ENCODE data around the gene TBC1D8. TPM values are rescaled to one million over a fixed set of nuclear protein-coding genes. Genes with fewer than 3 reads are reported as not detected.

TBC1D8 gene
- total and polyA plus RNA-seq, 2 of the 8 experiments (the other 6 are each of a cell fraction or from before 2014, with no cell fraction given) = 20.8 to 21.8 TPM

GRCh38 chr2:101116348-101116747 lies 34.8 kb downstream of the TBC1D8 start:
- no peak for TF ChIP-seq EGR1 (IDR thresholded peaks at IDR 0.05; ENCODE audit: borderline replicate concordance, low read depth, low read length)
- TF ChIP-seq YY1 (IDR thresholded peaks at IDR 0.05; ENCODE audit: low read depth, low read length) = no peak
- no peak for TF ChIP-seq TAF7 (optimal IDR thresholded peaks at IDR 0.05; ENCODE audit: borderline replicate concordance, low read depth, low read length)
- no peak for TF ChIP-seq KDM4A (IDR thresholded peaks at IDR 0.05; ENCODE audit: low read depth, low read length, severe bottlenecking)
- TF ChIP-seq MAFK (IDR thresholded peaks at IDR 0.05; ENCODE audit: low read depth, low read length) = no peak
- TF ChIP-seq BCL11A (IDR thresholded peaks at IDR 0.05; ENCODE audit: low read depth in 2 of 2, low read length in 2 of 2) = no peak
- no peak for TF ChIP-seq TEAD4 (IDR thresholded peaks at IDR 0.05; ENCODE audit: low read depth, low read length)
- TF ChIP-seq ZNF274 (IDR thresholded peaks at IDR 0.05; ENCODE audit: borderline replicate concordance, extremely low read depth, low read length) = no peak
- no peak for TF ChIP-seq CHD1 (IDR thresholded peaks at IDR 0.05; ENCODE audit: low read depth, low read length)
- no peak for TF ChIP-seq SRF (IDR thresholded peaks at IDR 0.05; ENCODE audit: low read depth, low read length)
- no peak for TF ChIP-seq MAX (IDR thresholded peaks at IDR 0.05)
- TF ChIP-seq NRF1 (IDR thresholded peaks at IDR 0.05; ENCODE audit: low read depth, low read length) = no peak
- TF ChIP-seq RFX5 (IDR thresholded peaks at IDR 0.05; ENCODE audit: borderline replicate concordance, low read depth, low read length) = no peak
- H3K4me2 ChIP-seq (ENCODE audit: insufficient read depth in 1 of 2, low read depth in 2 of 2, low read length in 2 of 2) = no peak overlapping the region
- H4K91ac ChIP-seq (replicated peaks; ENCODE audit: insufficient read length, low read length) = no peak overlapping the region
- no peak overlapping the region for H2BK120ac ChIP-seq (replicated peaks; ENCODE audit: low read depth, low read length)
- peaks cover 0 to 52% of the 10 kb centered on the region in 2 experiments; a peak in 3 of 4 replicates for H3K79me2 ChIP-seq (ENCODE audit: control insufficient read depth in 1 of 2, insufficient read depth in 2 of 2, low read length in 2 of 2)
- FAIRE-seq = no peak
- H3K56ac ChIP-seq (replicated peaks; ENCODE audit: insufficient read length, low read depth, low read length) = no peak overlapping the region
- peaks cover 8% of the 10 kb centered on the region for H3K79me1 ChIP-seq (ENCODE audit: low read depth, low read length)
- 84% methylated on average over 4 of the region's 4 CpGs; no CpG with 5 or more reads in 1 of the 2 experiments for WGBS, 2 experiments (ENCODE audit: extremely low coverage in 1 of 2, insufficient coverage in 1 of 2, insufficient read length in 1 of 2, insufficient replicate concordance in 2 of 2, low coverage in 1 of 2, low lambda C conversion rate in 2 of 2, missing lambda C conversion rate in 1 of 2)
- ChIA-PET CTCF (ENCODE audit: partially characterized antibody) (interaction anchor here (1.3 kb wide), 1 partner anchor 11 kb away, joined by 3 read pairs; no protein-coding TSS in a partner anchor), POLR2A (ENCODE audit: partially characterized antibody) (no interaction called here)
- 0 out of 2 replicates have a peak overlapping the region, but pooled peaks have one; percentile 19 for H2BK20ac ChIP-seq (ENCODE audit: low read length)
- H3K23me2 ChIP-seq (ENCODE audit: low read depth, low read length) = no peaks in the 10 kb centered on the region
- H3K9me3 ChIP-seq (ENCODE audit: insufficient read depth in 2 of 2, low read depth in 1 of 2, low read length in 1 of 2) = no peaks in the 10 kb centered on the region
- H4K20me1 ChIP-seq (replicated peaks in 1 of 2; ENCODE audit: control insufficient read depth in 1 of 2, insufficient read depth in 2 of 2, low read length in 2 of 2) = peaks cover 0 to 2% of the 10 kb centered on the region in 2 experiments
- H3K4me3 ChIP-seq (ENCODE audit: extremely low read depth in 1 of 4, insufficient read depth in 2 of 4, low read depth in 3 of 4, low read length in 4 of 4) = no peak overlapping the region
- H3K9ac ChIP-seq (replicated peaks in 1 of 4; ENCODE audit: extremely low read depth in 1 of 4, low read depth in 3 of 4, low read length in 3 of 4) = no peak overlapping the region
- no peak overlapping the region for H4K8ac ChIP-seq (ENCODE audit: extremely low read depth, insufficient read depth, low read length)
- H2BK15ac ChIP-seq (ENCODE audit: low read length) = peak overlapping the region; percentile 54; the same call in 1 of the 2 replicates
- no peaks in the 10 kb centered on the region for H3K27me3 ChIP-seq (replicated peaks in 1 of 4; ENCODE audit: control insufficient read depth in 3 of 4, extremely low read depth in 1 of 4, insufficient read depth in 3 of 4, low read length in 3 of 4)
- no peak overlapping the region for H3K27ac ChIP-seq (ENCODE audit: low read depth, low read length)
- H3K23ac ChIP-seq (ENCODE audit: insufficient read length) = no peak overlapping the region
- DNase-seq (ENCODE audit: low read depth in 1 of 2, low spot score in 2 of 2) = no peak
- H2AK5ac ChIP-seq (ENCODE audit: low read depth, low read length) = no peak overlapping the region; the same call in 1 of the 2 replicates
- no peaks in the 10 kb centered on the region for H3K36me3 ChIP-seq (ENCODE audit: control insufficient read depth in 2 of 4, insufficient read depth in 4 of 4, low read length in 3 of 4)
- peaks cover 11 to 22% (median 18%) of the 10 kb centered on the region in 4 experiments for H3K4me1 ChIP-seq (replicated peaks in 1 of 4; ENCODE audit: control insufficient read depth in 3 of 4, insufficient read depth in 4 of 4, low read length in 3 of 4)
- no peak overlapping the region; the same call in 1 of the 2 replicates for H2BK5ac ChIP-seq (ENCODE audit: low read depth, low read length)
- peak overlapping the region; percentile 65 for H2BK12ac ChIP-seq (ENCODE audit: low read depth, low read length)
- H3K4ac ChIP-seq (replicated peaks; ENCODE audit: insufficient read length, low read depth, low read length) = no peak overlapping the region
- no peak overlapping the region for H3K18ac ChIP-seq (ENCODE audit: extremely low read depth, low read length)
- H4K5ac ChIP-seq (ENCODE audit: insufficient read length, low read depth, low read length) = no peak overlapping the region
- H2AFZ ChIP-seq (ENCODE audit: low read length) = no peak overlapping the region
- H3K14ac ChIP-seq (ENCODE audit: insufficient read length) = no peak overlapping the region
